ENCODE data around the gene KBTBD2. TPM values are rescaled to one million over a fixed set of nuclear protein-coding genes. Genes with fewer than 3 reads are reported as not detected.
"Not testable (repeated sequence)": the region's sequence is repeated elsewhere in the genome, so short reads cannot be mapped to it uniquely, and the experiment has no call there.

KBTBD2 gene
- 69.2 TPM for polyA plus RNA-seq (ENCODE audit: insufficient read length)
- long read RNA-seq, donor 1, transcript KBTBD2-201 (4 exons, 3,745 nt), result major isoform, 17 of 17 reads
- long read RNA-seq, donor 1, partial matches to known transcripts, result 0 of 17 reads
- long read RNA-seq, donor 1, other reads (novel, unspliced or antisense), result 0 of 17 reads
- long read RNA-seq, donor 2, transcript KBTBD2-201 (4 exons, 3,745 nt), result major isoform, 11 of 11 reads
- long read RNA-seq, donor 2, partial matches to known transcripts, result 0 of 11 reads
- long read RNA-seq, donor 2, other reads (novel, unspliced or antisense), result 0 of 11 reads
- long read RNA-seq, donor 3, transcript KBTBD2-201 (4 exons, 3,745 nt), result major isoform, 8 of 8 reads
- long read RNA-seq, donor 3, partial matches to known transcripts, result 0 of 8 reads
- long read RNA-seq, donor 3, other reads (novel, unspliced or antisense), result 0 of 8 reads
- long read RNA-seq, donor 4, result 0 reads
- long read RNA-seq, donor 5, transcript KBTBD2-201 (4 exons, 3,745 nt), result major isoform, 8 of 9 reads
- long read RNA-seq, donor 5, partial matches to known transcripts, result 0 of 9 reads
- long read RNA-seq, donor 5, other reads (novel, unspliced or antisense), result 0 of 9 reads
- long read RNA-seq, donor 6, transcript KBTBD2-201 (4 exons, 3,745 nt), result major isoform, 13 of 14 reads
- long read RNA-seq, donor 6, partial matches to known transcripts, result 0 of 14 reads
- long read RNA-seq, donor 6, other reads (novel, unspliced or antisense), result 0 of 14 reads
- long read RNA-seq, donor 7, transcript KBTBD2-201 (4 exons, 3,745 nt), result major isoform, 18 of 18 reads
- long read RNA-seq, donor 7, partial matches to known transcripts, result 0 of 18 reads
- long read RNA-seq, donor 7, other reads (novel, unspliced or antisense), result 0 of 18 reads
- long read RNA-seq, donor 8, transcript KBTBD2-201 (4 exons, 3,745 nt), result major isoform, 8 of 8 reads
- long read RNA-seq, donor 8, partial matches to known transcripts, result 0 of 8 reads
- long read RNA-seq, donor 8, other reads (novel, unspliced or antisense), result 0 of 8 reads

DNA sequence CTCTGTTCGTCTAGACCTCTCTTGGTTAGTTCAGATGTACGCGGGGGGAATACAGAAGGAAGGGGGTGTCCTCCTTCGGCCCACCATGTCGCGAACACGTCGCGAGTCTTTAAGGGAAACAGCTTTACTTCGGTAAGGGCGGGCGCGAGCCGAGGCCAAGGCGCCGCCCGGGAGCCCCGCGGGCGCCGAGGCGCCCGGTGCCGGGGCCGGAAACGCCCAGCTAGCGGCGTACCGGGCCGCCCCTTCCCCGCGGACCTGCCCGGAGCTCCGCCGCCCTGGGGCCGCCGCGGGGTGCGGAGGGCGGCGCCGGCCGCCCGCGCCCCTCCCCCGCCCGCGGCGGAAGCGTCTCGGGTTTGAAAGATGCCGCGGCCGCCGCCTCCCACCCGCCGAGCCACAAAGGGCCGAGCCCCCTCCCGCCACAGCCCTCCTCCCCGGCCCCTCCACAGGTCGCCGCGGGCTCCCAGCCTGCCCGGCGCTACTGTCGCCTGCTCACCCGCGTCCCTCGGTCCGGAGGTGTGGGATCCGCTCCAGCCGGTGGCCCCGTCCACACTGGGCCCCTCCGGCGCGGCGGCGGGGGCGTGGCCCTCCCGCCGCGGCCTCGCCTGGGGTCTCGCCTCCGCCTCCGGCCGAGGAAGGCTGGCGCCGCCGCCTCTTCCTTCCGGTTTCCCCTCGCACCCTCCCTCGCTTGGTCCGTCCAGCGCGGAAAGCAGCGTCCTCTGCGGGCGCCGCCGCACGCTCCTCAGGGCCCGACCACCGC, at the start of gene KBTBD2:
KBTBD2 (minus strand) TSS at position 718 of the 757 bp plus-strand sequence. CDS start 12,156 bp downstream, outside the sequence.
- peak; percentile 82 for DNase-seq

DNA sequence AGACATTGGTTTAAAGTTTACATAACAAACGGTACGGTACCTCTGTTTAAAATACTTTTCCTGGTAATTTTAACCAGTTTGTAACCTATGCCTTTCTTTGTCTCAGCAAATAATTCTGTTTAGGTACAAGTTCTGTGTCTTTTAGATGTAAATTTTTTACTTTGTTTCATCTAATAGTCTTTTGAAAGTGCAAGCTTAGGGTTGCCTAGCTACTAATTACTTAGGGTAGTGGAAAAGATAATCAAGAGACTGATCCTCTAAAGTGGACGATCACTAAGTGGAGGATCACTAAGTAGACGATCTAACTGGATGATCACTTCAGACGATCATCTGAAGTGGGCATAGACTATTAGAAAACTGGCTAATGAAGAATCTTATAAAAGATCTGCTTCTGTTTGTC, 49.6 kb upstream of the KBTBD2 start:
- DNase-seq, result no peak

DNA sequence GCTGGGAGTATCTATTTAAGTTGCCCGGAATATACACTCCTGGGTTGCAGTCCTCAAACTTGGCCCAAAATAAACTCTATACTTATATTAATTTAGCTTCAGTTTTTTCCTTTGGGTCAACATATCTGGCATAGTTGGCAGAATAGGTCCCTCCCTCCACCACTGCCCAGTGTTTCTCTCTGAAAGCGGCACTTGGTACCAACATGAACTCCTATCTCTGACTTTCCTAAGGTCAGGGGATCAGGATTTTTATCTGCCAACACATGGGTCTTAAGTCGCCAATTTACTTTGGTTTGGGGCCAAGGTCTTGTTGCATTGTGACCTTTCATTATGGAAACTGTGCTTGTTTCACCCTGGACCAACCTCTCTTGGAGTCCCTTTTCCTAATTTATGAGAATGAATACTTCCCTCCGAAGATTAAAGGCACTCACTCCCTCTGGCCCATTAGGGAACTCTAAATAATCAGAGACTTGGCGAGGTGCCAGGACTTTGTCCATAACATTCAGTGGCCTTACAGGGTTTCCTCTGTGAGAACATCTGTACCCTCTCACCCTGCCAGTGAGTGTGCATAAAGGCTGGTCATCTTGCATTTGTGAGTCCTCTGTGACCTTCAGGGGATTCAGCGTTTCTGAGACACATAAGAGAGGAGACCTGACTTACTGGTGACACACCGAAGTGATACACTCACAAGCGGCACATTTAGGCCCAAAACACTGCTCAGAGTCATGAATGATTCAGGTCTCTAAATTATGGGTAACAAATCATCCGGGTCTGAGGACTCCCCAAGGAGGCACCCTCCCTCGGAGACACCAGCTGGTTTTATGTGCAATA, 46.0 kb upstream of the KBTBD2 start:
- no peak for DNase-seq

DNA sequence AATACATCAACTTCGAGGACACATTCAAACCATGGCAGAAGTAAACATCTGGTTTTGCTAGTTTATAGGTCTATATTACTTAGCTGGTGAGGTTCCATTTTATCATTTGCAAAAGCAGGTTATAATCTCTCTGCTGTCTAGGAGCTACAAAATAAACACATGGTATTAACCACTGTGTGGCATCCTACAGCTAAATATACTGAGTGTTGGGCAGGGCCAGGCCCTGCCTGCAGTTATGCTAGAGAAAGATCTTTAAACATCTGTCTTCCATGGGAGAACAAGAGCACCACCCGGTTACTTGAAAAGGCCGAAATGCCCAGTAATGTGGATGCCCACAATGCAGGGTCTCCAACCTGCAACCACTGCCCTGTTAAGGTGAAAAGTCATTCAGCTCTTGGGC, 45.1 kb upstream of the KBTBD2 start:
- DNase-seq, result no peak

DNA sequence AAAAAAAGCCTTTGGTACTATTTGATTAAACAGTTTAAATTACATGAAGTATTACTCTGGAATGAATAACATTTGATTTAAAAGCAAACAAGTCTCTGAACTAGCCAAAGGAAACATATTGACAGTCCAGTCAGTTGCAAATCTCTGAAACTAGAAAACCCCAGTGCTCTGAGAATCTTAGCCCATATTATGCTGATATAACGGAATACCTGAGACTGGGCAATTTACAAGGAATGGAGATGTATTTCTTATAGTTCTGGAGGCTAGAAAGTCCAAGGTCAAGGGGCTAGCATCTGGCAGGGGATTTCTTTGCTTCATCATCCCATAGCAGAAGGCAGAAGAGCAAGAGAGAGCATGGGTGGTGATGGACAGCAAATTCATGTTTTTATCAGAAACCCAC, 44.0 kb upstream of the KBTBD2 start:
- DNase-seq, result no peak

DNA sequence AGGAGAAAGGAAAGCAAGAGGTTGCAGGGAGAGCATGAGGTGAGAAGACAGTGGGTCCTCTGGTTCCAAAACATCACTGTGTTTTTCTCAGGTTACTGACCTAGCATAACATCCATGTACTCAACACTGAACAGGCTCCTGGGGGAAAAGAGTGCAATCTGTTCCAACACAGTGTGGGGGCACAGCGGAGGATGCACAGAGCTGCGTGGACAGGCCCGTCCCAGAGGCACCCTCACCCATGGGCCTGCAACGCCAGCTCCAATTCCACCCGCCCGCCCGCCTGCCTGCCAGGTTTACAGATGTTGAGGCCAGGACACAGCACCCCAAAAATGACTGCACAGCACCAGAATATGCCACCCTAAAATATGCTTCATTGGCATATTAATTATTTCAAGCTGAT, 38.8 kb upstream of the KBTBD2 start:
- DNase-seq, result no peak

DNA sequence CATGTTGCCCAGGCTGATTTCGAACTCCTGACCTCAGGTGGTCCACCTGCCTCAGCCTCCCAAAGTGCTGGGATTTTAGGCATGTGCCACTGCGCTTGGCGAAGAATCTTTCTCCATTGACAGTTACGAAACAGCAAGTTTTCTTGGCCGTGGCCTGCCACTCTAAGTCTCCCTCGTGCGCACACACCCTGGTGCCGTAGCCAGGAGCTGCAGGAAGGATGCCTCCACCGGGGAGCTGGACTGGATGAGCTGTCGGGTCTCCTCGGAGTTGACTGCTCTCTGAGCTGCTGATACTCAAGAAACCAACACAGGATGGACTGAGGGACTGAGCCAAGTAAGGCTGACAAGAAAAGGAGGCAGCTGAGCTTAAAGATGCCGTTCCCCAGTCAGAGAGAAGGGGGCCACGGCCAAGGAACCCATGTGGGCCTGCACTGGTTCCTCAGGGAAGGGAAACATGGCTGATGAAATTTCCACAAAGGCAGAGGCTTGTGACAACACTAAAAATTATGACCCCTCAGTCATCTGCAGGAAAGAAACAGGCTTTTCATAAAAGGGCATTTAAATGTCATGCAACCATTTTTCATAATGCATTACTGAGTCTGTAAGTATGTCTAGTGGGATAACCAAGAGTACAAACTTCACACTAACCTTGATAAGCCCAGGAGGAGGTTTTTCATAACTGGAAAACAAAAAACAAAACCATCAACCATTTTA, 38.0 kb upstream of the KBTBD2 start:
- DNase-seq, result no peak

DNA sequence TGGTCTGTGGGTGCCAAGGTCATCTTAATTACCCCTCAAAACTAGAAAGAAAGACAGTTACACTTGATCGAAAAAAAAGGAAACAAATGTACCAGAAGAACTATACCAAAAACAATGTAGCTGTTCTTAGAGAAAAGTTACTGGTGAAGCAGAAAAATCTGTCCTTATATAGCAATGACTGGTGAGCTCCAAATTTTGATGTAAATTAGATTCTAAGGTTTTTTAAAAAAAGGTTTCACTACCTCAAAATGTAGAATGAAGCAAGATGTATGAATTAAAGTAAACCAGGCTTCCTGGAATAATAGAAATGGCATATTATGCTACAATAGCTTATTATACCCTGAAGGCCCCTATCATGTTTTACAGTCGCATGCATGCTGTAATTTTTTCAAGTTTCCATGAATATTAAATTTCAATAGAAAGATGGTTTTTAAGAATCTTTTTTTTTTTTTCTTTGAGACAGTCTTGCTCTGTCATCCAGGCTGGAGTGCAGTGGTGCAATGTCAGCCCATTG, 37.3 kb upstream of the KBTBD2 start:
- no peak for DNase-seq

DNA sequence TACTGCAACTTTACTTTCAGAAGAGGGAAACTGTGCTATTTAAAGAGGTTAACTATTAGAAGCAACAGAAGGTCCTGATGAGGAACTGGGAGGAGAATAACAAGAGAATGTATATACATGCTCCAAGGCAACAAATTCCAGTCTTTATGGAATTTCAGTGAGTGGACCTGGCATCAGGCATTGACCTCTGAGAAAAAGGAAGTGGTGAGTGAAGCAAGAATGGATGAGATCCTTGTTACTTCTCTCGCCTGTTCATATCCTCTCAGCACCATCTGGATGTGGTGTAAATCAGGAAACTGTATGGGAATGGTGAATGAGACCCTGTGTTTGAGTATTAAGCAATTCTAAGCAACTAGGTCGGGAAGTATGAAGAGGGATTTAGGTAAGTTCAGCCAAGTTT, 30.3 kb upstream of the KBTBD2 start:
- no peak for DNase-seq

DNA sequence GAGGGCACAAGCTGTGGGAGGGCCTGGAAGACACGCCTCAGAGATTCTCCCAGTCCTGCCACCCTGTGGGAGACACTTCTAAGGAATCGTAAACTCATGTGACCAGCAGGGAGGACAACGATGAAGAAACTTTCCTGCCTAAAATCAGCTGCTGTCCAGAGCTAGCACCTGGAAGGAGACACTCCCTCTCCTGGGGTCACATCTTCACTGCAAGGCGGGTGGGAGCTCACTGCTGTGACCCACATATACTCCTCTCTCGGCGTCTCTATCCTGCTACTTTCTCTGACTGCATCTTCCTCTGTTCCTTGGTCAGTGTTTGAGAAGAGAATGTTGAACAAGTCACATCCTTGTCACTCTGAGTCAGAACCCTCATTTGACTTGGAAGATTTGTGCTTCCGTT, 25.4 kb upstream of the KBTBD2 start:
- DNase-seq, result not testable (repeated sequence)

DNA sequence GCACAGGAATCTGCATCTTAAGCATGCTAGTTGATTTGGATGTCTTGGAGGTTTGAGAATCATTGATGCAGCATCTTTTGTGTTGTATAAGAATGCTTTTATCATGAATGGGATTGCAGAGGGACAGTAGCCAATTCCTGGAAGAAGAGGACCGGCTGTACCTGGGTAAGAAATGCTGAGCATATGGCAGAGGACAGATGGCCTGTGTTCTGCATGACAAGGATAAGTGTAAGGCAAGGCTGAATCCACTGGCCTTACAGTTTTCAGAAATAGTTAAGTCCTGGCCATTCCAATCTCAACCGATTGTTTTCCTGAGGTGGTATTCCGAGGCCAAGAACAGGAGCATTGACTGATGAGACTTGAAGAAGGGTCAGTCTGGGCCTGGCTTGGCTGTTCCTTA, 24.4 kb upstream of the KBTBD2 start:
- DNase-seq, result no peak

DNA sequence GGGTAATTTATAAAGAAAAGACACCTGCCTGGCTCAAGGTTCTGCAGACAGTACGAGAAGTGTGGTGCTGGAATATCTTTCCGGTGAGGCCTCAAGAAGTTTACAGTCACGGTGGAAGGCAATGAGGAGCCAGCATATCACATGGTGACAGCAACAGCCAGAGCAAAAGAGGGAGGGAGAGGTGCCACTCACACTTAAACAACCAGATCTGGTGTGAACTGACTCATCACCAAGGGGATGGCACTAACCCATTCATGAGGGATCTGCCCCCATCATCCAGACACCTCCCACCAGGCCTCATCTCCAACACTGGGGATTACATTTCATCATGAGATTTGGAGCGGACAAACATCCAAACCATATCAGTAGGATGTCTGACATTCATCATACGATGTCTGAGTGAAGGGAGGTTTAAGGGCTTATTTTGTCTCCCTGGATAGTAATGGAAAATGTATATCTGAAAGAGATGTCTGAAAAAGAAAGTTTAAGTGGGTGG, 23.5 kb upstream of the KBTBD2 start:
- DNase-seq, result no peak

DNA sequence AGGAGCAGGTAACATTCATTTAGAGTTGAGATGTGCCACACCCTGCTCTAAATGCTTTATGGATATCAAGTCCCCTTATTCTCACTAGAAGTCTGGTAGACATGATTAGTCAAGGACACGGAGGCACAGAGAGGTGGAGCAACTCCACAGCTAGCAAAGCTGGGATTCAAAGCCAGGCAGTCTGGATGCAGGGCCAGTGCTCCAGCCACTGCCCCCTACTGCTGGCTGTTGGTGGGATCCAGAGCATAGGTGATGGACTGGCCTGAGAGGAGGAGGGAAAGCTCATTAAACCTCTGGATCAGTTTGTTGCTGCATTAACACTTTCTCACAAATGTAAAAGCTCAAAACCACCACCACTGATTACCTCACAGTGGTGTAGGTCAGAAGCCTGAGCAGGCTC, 22.6 kb upstream of the KBTBD2 start:
- no peak for DNase-seq

DNA sequence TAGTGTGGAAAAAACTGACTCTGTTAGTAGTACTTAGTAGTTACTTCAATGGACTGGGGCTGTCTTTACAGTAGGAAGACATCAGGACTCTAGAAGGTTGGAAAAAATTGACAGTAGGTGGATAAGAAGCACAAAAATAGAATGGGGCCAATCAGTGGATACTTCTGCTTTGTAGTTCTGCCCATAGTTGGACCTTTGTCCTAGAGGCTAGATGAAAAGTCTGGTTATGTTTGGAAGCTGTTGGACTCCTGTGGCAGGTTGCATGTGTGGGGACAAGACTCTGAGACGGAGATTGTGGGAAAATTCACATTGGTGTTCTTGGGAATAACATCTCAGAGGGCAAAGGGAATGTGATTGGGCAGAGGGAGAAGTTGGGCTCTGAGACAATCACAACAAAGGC, 18.6 kb upstream of the KBTBD2 start:
- no peak for DNase-seq

DNA sequence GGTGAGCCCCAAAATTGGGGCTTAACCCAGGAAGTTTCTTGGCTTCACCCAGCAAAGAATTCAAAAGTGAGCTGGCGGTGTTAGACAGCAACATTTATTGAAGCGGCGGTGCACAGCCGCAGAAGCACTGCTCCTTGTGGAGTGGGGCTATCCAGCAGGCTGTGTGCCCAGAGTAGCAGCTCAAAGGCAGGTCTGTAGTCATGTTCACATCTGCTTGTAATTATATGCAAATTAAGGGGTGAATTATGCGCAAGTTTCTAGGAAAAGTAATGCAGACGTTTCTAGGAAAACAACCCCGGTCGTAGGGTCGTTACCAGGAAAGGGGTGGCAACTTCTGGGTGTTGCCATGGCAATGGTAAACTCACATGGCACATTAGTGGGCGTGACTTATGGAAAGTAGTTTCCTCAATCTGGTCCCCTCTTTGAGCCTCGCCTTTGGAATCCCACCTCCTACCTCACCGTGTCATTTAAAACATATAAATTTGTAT, 13.7 kb upstream of the KBTBD2 start:
- peak; percentile 33 for DNase-seq

DNA sequence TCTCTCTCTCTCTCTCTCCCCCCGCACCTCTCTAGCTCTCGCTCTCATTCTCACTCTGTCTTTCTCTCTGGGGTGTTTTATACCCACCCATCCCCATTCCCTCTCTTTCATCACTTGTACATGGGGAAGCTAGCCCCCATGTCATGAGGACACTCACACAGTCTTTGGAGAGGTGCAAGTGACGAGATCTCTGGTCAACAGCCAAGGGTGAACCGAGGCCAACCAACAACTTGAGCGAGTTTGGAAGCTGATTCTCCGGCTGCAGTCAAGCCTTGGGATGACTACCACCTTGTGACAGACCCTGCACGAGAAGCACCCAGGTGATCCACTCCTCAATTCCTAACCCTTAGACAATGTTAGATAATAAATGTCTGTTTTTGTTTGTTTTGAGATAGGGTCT, 10.1 kb upstream of the KBTBD2 start:
- DNase-seq, result no peak

DNA sequence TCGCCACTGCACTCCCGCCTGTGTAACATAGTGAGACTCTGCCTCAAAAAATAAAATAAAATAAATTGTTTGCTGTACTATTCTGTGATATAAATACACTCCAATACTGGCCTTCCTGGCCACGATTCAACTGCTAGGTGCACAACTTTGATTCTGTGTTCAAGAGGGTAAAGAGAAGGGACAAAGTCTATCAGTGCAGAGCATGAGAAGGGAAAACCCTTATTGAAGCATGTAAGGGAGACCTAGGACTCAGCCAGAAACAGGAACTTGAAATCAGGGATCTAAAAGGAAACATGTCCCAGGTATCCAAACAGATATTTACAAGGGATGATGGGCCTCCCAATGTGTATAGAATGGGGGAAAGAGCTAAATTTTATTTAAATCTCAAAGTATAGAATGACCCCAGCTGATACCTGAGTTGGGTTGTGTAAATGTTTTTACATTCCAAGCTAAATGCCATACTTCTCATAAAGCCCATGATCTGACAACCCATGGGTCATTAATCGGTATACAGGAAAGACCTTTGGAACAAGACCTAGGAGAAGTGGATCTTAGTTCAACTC, 9.0 kb upstream of the KBTBD2 start:
- DNase-seq, result no peak

DNA sequence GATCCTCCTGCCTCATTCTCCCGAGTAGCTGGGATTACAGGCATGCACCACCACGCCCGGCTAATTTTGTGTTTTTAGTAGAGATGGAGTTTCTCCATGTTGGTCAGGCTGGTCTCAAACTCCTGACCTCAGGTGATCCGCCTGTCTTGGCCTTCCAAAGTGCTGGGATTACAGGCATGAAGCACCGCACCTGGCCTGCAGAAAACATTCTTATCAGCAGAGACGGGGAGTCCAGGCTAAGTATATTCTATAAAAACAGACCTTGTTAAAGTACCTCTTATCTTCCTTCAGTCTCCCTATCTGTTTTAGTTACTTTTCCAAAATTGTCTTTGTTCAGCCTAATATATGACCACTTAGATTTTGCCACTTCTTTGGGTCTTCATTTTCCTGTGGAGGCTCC, 5.8 kb upstream of the KBTBD2 start:
- DNase-seq, result not testable (repeated sequence)

DNA sequence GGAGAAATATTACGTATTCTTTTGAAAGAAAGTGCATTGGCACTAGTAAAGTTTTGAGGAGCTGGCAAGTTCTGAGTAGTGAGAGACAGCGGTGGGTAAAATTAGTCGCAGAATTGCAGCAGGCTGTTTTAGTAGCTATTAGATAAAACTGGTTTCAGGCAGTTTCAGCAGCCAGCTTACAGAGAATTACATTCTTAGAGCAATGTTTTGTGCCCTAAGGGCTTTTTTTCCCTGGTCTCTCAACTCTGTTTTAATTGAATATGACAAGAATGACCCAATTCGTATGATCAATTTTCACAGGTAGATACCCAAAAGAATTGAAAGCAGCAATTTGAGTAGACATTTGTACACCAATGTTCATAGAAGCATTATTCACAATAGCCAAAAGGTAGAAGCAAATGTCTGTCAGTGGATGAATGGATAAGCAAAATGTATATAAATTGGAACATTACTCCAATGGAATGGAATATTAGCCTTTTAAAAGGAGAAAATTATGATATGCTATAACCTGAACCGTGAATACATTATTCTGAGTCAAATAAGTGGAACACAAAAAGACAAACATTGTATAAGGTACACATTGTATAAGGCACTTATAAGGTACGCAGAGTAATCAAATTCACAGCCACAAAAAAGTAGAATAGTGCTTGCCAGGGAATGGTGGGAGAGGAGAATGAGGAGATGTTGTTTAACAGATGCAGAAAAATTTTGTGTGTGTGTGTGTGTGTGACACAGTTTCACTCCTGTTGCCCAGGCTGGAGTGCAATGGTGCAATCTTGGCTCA, 5.2 kb upstream of the KBTBD2 start:
- no peak for DNase-seq

Data from left kidney (tissue), 8 donors.